SK-N-SH treated with all-trans-retinoic acid at 6 μM for 48 hours (cell line): ENCODE measurements around the gene UHRF1.

Experiments used
- ATAC-seq: fragments of 200-7000 bp; cut with Tn5 transposase; 3 replicates; pipeline ENCODE4 v1.9.1; 2020; ENCODE audit warnings: mild to moderate bottlenecking, moderate library complexity
- ARNTL ChIP-seq: fragments of 450-650 bp; formaldehyde crosslinking; IDR thresholded peaks from 2 replicates; pipeline ENCODE4 v1.5.0; 2020; ENCODE audit warnings: low read depth, mild to moderate bottlenecking, moderate library complexity, borderline replicate concordance
- CREB5 ChIP-seq: fragments of 250-450 bp; sonication (Bioruptor Pico); IDR thresholded peaks from 2 replicates; pipeline ENCODE4 v1.5.1; 2020; ENCODE audit warnings: low read depth, mild to moderate bottlenecking, moderate library complexity
- CSDC2 ChIP-seq: fragments of 250-450 bp; sonication (Bioruptor Pico); IDR thresholded peaks from 2 replicates; pipeline ENCODE4 v1.5.0; 2020; ENCODE audit warnings: mild to moderate bottlenecking, moderate library complexity
- CSRNP3 ChIP-seq: fragments of 250-450 bp; sonication (Bioruptor Pico); IDR thresholded peaks from 2 replicates; pipeline ENCODE4 v1.5.1; 2021; ENCODE audit warnings: mild to moderate bottlenecking, moderate library complexity
- GLIS3 ChIP-seq: fragments of 250-450 bp; sonication (Bioruptor Pico); IDR thresholded peaks from 2 replicates; pipeline ENCODE4 v1.5.0; 2020; ENCODE audit warnings: mild to moderate bottlenecking, moderate library complexity
- ISL1 ChIP-seq: fragments of 250-450 bp; sonication (Bioruptor Pico); IDR thresholded peaks from 2 replicates; pipeline ENCODE4 v2.1.2; 2022; ENCODE audit warnings: mild to moderate bottlenecking, moderate library complexity
- OSR1 ChIP-seq: fragments of 250-450 bp; sonication (Bioruptor Pico); IDR thresholded peaks from 2 replicates; pipeline ENCODE4 v1.8.0; 2022; ENCODE audit warnings: moderate library complexity, mild to moderate bottlenecking, inconsistent platforms
- PATZ1 ChIP-seq: fragments of 250-450 bp; sonication (Bioruptor Pico); IDR thresholded peaks from 2 replicates; pipeline ENCODE4 v1.8.0; 2020; ENCODE audit warnings: mild to moderate bottlenecking, moderate library complexity, borderline replicate concordance
- POU6F1 ChIP-seq: fragments of 250-450 bp; sonication (Bioruptor Pico); IDR thresholded peaks from 2 replicates; pipeline ENCODE4 v1.8.0; 2021; ENCODE audit warnings: low read depth, mild to moderate bottlenecking, moderate library complexity, borderline replicate concordance
- RARB ChIP-seq: fragments of 250-450 bp; sonication (Bioruptor Pico); IDR thresholded peaks from 2 replicates; pipeline ENCODE4 v1.8.0; 2021; ENCODE audit warnings: mild to moderate bottlenecking, moderate library complexity
- SNAI2 ChIP-seq: fragments of 250-450 bp; sonication (Bioruptor Pico); IDR thresholded peaks from 2 replicates; pipeline ENCODE4 v1.5.0; 2020; ENCODE audit warnings: mild to moderate bottlenecking, moderate library complexity
- TCF4 ChIP-seq: fragments of 250-450 bp; sonication (Bioruptor Pico); IDR thresholded peaks from 2 replicates; pipeline ENCODE4 v1.8.0; 2021; ENCODE audit warnings: mild to moderate bottlenecking, moderate library complexity, borderline replicate concordance
- TOX ChIP-seq: fragments of 250-450 bp; sonication (Bioruptor Pico); IDR thresholded peaks from 2 replicates; pipeline ENCODE4 v1.8.0; 2021; ENCODE audit warnings: mild to moderate bottlenecking, moderate library complexity, borderline replicate concordance
- TSHZ2 ChIP-seq: fragments of 250-450 bp; sonication (Bioruptor Pico); IDR thresholded peaks from 2 replicates; pipeline ENCODE4 v1.5.0; 2020; ENCODE audit warnings: mild to moderate bottlenecking, moderate library complexity
- ZC3H10 ChIP-seq: fragments of 250-450 bp; sonication (Bioruptor Pico); IDR thresholded peaks from 2 replicates; pipeline ENCODE4 v1.5.1; 2021; ENCODE audit warnings: mild to moderate bottlenecking, moderate library complexity
- ZNF565 ChIP-seq: fragments of 450-650 bp; formaldehyde crosslinking; conservative IDR thresholded peaks from 2 replicates; pipeline ENCODE4 v1.5.0; 2020; ENCODE audit warnings: low read depth, mild to moderate bottlenecking, moderate library complexity
- ZNF8 ChIP-seq: fragments of 450-650 bp; formaldehyde crosslinking; IDR thresholded peaks from 2 replicates; pipeline ENCODE4 v1.5.0; 2020; ENCODE audit warnings: mild to moderate bottlenecking, moderate library complexity

Gene UHRF1

GRCh38 chr19:4970558-4971423 lies 61.5 kb downstream of the UHRF1 start:
- TF ChIP-seq SNAI2 (CRISPR knock-in tag) (no peak), TCF4 (no peak), ZC3H10 (CRISPR knock-in tag) (no peak), OSR1 (CRISPR knock-in tag) (no peak), ZNF565 (CRISPR knock-in tag) (no peak), RARB (CRISPR knock-in tag) (no peak), CREB5 (CRISPR knock-in tag) (no peak), ZNF8 (no peak), CSDC2 (no peak), ISL1 (CRISPR knock-in tag) (no peak), PATZ1 (CRISPR knock-in tag) (no peak), TSHZ2 (CRISPR knock-in tag) (no peak), CSRNP3 (CRISPR knock-in tag) (no peak)
- ATAC-seq: no peak

- TF ChIP-seq TCF4 (no peak), TOX (CRISPR knock-in tag) (no peak), ARNTL (CRISPR knock-in tag) (no peak), ZC3H10 (CRISPR knock-in tag) (no peak), PATZ1 (CRISPR knock-in tag) (no peak), SNAI2 (CRISPR knock-in tag) (no peak), ZNF8 (no peak), GLIS3 (CRISPR knock-in tag) (no peak), ISL1 (CRISPR knock-in tag) (no peak), POU6F1 (no peak)
- no peak for ATAC-seq
Measured at GRCh38 chr19:4971424-4971793, 62.1 kb downstream of the UHRF1 start.
